Uterus (tissue), 2 donors: ENCODE data around the gene BRD8.
"Not testable (repeated sequence)": the region's sequence is repeated elsewhere in the genome, so short reads cannot be mapped to it uniquely, and the experiment has no call there.

Source experiments
- CTCF ChIP-seq, 4 experiments: fragments of 200-600 bp in 2 of 4; fragments of 450-650 bp in 2 of 4; sonication (generic) in 2 of 4; IDR thresholded peaks; one replicate each; pipeline ENCODE4 v1.5.1; 2016 to 2019; ENCODE audit warnings: antibody characterized with exemption in 4 of 4, mild to moderate bottlenecking in 2 of 4, moderate library complexity in 1 of 4
- POLR2A ChIP-seq, 2 donors: fragments of 450-650 bp; IDR thresholded peaks; one replicate each; pipeline ENCODE4 v1.6.1; 2016; ENCODE audit warnings: antibody characterized with exemption in 2 of 2, mild to moderate bottlenecking in 1 of 2, moderate library complexity in 1 of 2

GRCh38 chr5:138143578-138143977 is 34.9 kb downstream of the BRD8 start:
- not testable (repeated sequence) for TF ChIP-seq CTCF, POLR2A (IDR thresholded peaks at IDR 0.05)
